ENCODE data around the gene OSBPL2.

OSBPL2 gene

DNA sequence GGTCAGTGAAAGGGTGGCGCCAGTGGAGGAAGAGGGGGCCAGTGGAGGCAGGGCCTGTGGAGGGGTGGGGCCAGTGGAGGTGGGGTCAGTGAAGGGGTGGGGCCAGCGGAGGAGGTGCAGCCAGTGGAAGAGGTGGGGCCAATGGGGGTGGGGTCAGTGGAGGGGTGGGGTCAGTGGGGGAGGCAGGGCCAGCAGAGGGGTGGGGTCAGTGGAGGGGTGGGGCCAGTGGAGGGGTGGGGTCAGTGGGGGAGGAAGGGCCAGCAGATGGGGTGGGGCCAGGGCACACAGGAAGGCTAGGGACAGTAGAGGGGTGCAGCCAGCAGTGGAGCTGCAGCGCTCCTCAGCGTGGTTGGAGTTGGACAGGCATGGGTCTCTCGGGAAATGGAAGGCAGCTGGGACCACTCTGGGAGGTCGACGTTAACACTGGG is 83.2 kb downstream of the OSBPL2 start:
- Mint-ChIP-seq H3K36me3 (ENCODE audit: low read depth) (no peaks in the 10 kb centered on the region), H3K27me3 (no peaks in the 10 kb centered on the region), H3K4me3 (no peak overlapping the region), H3K4me1 (ENCODE audit: low read depth) (no peaks in the 10 kb centered on the region), H3K9me3 (no peaks in the 10 kb centered on the region), H3K27ac (no peak overlapping the region)
- DNase-seq = no peak

- Mint-ChIP-seq H3K36me3 (ENCODE audit: low read depth) (no peaks in the 10 kb centered on the region), H3K4me1 (ENCODE audit: low read depth) (no peaks in the 10 kb centered on the region), H3K27ac (no peak overlapping the region), H3K27me3 (no peaks in the 10 kb centered on the region), H3K4me3 (no peak overlapping the region), H3K9me3 (no peaks in the 10 kb centered on the region)
- DNase-seq = no peak
Observed at GRCh38 chr20:62321975-62322374, 83.7 kb downstream of the OSBPL2 start.

DNA sequence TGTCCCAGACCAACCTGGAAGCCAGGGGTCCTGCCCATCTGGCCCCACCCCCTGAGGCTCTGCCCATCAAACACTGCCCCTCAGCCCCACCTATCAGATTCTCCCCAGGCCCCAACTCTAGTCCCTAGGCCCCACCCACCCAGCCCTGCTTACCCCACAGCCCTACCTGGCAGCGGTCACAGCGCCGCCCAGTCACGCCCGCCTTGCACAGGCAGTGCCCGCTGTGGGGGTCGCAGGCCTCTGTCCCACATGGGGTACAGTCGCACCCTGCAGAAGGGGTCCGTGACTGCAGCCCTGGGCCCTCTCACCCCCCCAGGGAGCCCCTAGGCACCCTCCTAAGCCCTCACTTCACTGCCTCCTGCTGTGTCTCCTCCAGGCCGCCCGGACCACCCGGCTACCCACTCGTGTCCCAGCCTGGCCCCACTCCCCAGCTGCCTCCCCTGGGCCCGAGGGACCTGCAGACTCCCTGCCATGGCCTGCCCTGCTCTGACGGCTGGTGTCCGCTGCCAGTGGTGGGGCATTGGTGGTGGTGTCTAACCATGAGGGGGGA is 84.2 kb downstream of the OSBPL2 start:
- H3K27ac Mint-ChIP-seq = no peak overlapping the region
- no peak overlapping the region for H3K4me3 Mint-ChIP-seq
- H3K9me3 Mint-ChIP-seq = no peaks in the 10 kb centered on the region
- H3K36me3 Mint-ChIP-seq (ENCODE audit: low read depth) = no peaks in the 10 kb centered on the region
- DNase-seq = no peak
- no peaks in the 10 kb centered on the region for H3K4me1 Mint-ChIP-seq (ENCODE audit: low read depth)
- H3K27me3 Mint-ChIP-seq = no peaks in the 10 kb centered on the region

GRCh38 chr20:62323146-62323979 is 85.0 kb downstream of the OSBPL2 start:
- Mint-ChIP-seq H3K9me3 (no peaks in the 10 kb centered on the region), H3K27me3 (no peaks in the 10 kb centered on the region), H3K4me1 (ENCODE audit: low read depth) (no peaks in the 10 kb centered on the region), H3K27ac (no peak overlapping the region), H3K36me3 (ENCODE audit: low read depth) (no peaks in the 10 kb centered on the region), H3K4me3 (no peak overlapping the region)
- DNase-seq = no peak

DNA sequence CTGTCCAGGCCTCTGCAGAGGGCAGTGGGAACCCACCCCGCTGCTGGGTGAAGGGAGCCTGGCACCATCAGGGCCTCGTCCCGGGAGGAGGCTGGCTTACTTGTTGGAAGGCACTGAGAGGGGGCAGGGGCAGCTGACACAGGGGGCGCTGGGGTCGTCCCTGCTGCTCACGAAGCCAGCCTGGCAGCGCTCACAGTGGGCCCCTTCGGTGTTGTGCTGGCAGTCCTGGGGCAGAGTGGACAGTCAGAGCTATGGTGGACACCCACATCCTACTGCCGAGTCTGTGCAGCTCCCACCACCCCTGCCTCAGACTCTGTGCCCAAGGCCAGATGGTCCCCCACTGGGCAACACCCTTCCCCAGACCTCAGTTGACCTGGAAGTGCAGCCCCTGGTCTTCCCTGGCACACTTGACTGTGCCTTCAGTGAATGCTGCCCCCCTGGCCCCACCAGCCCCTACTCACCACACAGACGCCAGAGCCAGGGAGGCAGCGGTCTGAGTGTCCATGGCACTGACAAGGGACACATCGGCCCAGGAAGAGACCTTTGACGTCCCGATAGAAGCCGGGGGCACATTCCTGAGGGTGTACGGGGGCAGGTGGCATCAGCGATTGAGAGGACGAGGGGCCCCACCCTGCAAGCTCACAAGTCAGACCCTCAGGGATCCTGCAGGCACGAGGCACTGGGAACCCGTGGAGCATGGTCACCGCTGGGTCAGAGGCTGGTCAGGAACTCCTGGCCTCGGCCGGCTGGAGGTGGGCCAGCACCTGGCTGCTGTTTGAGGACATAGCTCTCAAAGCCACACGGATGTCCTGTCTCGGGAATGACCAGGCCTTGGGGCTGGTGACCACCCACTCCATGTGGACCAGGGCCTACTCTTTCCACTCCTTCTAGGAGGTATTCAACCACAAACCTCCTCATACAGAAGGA is 85.9 kb downstream of the OSBPL2 start:
- no peaks in the 10 kb centered on the region for H3K27me3 Mint-ChIP-seq
- H3K4me1 Mint-ChIP-seq (ENCODE audit: low read depth) = no peaks in the 10 kb centered on the region
- H3K9me3 Mint-ChIP-seq = no peaks in the 10 kb centered on the region
- DNase-seq = no peak
- no peak overlapping the region for H3K27ac Mint-ChIP-seq
- no peaks in the 10 kb centered on the region for H3K36me3 Mint-ChIP-seq (ENCODE audit: low read depth)
- H3K4me3 Mint-ChIP-seq = no peak overlapping the region

- Mint-ChIP-seq H3K4me3 (no peak overlapping the region), H3K27me3 (no peaks in the 10 kb centered on the region), H3K36me3 (ENCODE audit: low read depth) (no peaks in the 10 kb centered on the region), H3K9me3 (no peaks in the 10 kb centered on the region), H3K4me1 (ENCODE audit: low read depth) (no peaks in the 10 kb centered on the region), H3K27ac (no peak overlapping the region)
- no peak for DNase-seq
Observed at GRCh38 chr20:62325172-62325905, 87.0 kb downstream of the OSBPL2 start.

DNA sequence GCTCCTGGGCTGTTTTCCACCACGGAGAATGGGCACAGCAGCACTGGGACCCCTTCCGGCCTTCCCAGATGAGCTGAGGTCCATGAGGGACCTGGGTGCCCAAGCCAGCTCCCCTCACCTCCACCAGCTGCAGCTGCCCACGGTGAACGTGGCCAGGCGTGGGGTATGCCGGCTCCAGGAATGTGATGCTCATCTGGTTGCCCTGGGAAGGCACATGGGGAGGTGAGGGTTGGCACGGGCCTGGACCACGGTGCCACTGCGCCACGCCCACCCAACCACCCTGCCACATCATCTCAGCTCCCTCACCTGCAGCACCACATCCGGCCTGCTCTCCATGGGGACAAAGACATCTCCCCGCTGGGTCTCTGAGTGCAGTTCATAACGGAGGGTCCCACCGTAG is 88.2 kb downstream of the OSBPL2 start:
- H3K9me3 Mint-ChIP-seq = no peaks in the 10 kb centered on the region
- no peaks in the 10 kb centered on the region for H3K27me3 Mint-ChIP-seq
- no peaks in the 10 kb centered on the region for H3K36me3 Mint-ChIP-seq (ENCODE audit: low read depth)
- H3K4me1 Mint-ChIP-seq (ENCODE audit: low read depth) = no peaks in the 10 kb centered on the region
- no peak overlapping the region for H3K4me3 Mint-ChIP-seq
- DNase-seq = no peak
- no peak overlapping the region for H3K27ac Mint-ChIP-seq

DNA sequence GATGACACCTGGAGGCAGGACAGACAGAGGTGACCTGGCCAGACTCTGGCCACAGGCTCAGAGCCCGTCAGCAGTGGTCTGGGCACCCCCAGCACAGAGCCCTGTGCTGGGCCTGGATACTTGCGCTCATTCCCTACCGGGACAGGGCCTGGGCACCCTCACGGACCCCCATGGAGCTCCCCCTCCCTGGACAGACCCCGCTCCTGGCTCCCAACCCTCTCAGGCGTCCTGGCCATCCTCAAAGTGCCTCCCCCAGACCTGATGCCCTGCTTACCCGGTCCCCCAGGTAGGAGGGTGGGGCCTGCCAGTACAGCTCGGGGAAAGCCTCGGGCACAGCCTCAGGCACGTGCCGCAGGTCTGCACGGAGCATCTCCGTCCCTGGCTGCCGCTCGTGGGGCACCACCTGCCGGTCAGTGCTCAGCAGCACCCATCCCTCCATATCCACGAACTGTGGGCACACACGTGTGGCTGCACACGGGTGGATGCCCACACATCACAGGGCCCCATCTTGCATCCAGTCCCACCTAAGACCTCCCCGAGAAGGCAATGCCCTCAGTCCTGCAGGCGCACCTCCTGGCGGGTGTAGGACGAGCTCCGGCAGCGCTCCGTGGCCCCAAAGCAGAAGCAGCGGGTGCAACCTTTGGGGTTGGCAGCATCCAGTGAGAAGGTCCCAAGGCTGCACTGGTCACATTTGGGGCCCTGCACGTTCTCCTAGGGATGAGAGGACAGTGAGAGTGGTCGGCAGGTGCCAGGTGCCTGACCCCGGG is 88.8 kb downstream of the OSBPL2 start:
- Mint-ChIP-seq H3K4me1 (ENCODE audit: low read depth) (no peaks in the 10 kb centered on the region), H3K27me3 (no peaks in the 10 kb centered on the region), H3K27ac (no peak overlapping the region), H3K36me3 (ENCODE audit: low read depth) (no peaks in the 10 kb centered on the region), H3K4me3 (no peak overlapping the region), H3K9me3 (no peaks in the 10 kb centered on the region)
- DNase-seq = no peak

DNA sequence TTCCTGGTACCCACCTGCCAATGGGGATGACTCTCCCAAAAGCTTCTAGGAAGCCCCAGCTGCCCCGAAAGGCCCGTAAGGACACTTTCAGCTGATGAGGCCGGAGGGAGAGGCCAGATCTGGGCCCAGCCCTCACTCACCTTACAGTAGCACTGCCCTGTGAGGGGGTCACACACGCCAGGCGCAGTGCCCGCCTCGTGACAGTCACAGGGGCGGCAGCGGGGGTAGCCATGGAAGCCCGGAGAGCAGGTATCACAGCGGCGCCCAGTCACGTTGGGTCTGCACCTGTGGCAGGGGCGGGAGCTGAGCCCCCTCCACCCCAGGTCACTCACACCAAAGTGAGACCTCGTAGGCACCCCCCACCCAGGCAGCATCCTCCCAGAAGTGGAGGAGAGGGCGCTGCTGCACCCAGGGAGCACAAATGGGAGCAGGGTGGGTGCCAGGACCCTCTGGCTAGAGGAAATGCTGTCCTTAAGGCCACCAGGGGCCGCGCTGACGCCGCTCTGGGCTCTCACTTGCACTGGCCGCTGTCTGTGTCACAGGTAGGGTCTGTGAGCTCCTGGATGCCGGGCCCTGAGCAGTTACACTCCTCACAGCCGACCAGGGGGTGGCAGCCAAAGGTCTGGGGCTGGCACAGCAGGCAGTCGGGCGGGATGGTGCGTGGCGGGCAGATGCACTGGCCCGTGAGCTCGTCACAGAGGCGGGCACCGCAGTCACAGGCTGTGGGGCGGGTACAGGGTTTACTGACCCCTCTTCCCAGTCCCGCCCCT is 89.6 kb downstream of the OSBPL2 start:
- no peak for DNase-seq
- Mint-ChIP-seq H3K9me3 (no peaks in the 10 kb centered on the region), H3K27ac (no peak overlapping the region)

GRCh38 chr20:62328684-62329388 is 90.5 kb downstream of the OSBPL2 start:
- Mint-ChIP-seq H3K27ac (no peak overlapping the region), H3K27me3 (no peaks in the 10 kb centered on the region), H3K4me3 (no peak overlapping the region), H3K4me1 (ENCODE audit: low read depth) (no peaks in the 10 kb centered on the region), H3K36me3 (ENCODE audit: low read depth) (no peaks in the 10 kb centered on the region), H3K9me3 (no peaks in the 10 kb centered on the region)
- DNase-seq = no peak

More for the DNA sequence above, 89.6 kb downstream of the OSBPL2 start:
- H3K36me3 Mint-ChIP-seq (ENCODE audit: low read depth) = no peaks in the 10 kb centered on the region
- no peaks in the 10 kb centered on the region for H3K27me3 Mint-ChIP-seq
- no peak overlapping the region for H3K4me3 Mint-ChIP-seq
- no peaks in the 10 kb centered on the region for H3K4me1 Mint-ChIP-seq (ENCODE audit: low read depth)

DNA sequence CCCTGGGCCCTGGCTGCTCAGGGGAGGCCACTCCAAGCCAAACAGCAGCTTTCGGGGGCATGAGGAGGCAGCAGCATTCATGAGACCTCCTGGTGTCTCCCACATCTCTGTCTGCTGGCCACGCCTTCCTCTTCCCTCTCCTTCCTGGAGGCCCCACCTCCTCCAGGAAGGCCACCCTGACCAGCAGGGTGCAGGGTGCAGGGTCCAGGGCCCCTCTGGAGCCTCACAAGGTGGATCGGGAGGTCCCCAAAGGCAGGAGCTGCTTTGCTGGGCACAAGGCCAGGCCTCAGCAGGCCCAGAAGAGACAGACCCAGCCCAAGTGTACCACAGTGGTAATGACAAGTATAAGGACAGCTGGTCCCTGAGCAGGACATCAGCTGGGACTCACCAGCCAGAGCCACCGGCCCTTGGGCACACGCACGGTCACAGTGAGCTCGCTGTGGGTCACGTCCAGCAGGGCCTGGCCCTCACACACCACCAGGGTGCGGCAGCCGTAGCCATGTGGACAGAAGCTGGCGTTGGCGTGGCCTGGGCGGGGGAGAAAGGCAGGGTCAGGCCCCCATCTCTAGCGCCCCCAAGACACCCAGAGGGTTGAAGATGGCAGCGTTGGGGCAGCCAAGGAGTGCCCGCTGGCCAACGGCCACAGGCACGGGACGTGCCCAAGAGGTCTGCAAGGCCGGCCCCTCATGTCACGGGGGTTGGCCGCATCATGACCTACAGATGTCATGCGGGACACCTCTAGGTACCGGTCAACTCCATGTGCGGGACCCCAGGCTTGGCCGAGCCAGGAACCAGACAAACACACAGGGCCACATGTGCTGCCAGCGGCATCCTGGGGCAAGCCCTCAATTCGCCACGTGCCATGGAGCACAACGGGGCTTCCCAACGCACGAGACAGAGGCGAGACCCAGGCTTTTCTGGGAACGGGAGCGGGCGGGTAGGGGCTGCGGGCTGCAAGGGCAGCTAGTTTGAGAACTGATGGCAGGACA is 91.4 kb downstream of the OSBPL2 start:
- DNase-seq = no peak
- Mint-ChIP-seq H3K4me3 (no peak overlapping the region), H3K36me3 (ENCODE audit: low read depth) (no peaks in the 10 kb centered on the region), H3K9me3 (no peaks in the 10 kb centered on the region), H3K4me1 (ENCODE audit: low read depth) (no peaks in the 10 kb centered on the region), H3K27ac (no peak overlapping the region), H3K27me3 (no peaks in the 10 kb centered on the region)
